Duodenal mucosa (tissue), 2 donors: ENCODE data around the gene STAB1.
"Not testable (repeated sequence)": the region's sequence is repeated elsewhere in the genome, so short reads cannot be mapped to it uniquely, and the experiment has no call there.

Experiments used
- H3K27ac ChIP-seq: one replicate; pipeline ENCODE4 v1.7.0; 2013; ENCODE audit warnings: low read depth, low read length
- H3K27me3 ChIP-seq, 2 donors: one replicate each; pipeline ENCODE4 v1.7.0; 2013; ENCODE audit warnings: low read length in 2 of 2, control low read depth in 1 of 2; ENCODE audit not compliant: insufficient read depth in 2 of 2, control insufficient read depth in 1 of 2
- H3K36me3 ChIP-seq, 2 donors: one replicate each; pipeline ENCODE4 v1.7.0; 2013; ENCODE audit warnings: low read length in 2 of 2, control low read depth in 1 of 2; ENCODE audit not compliant: insufficient read depth in 2 of 2, control insufficient read depth in 1 of 2
- H3K4me1 ChIP-seq, 2 donors: one replicate each; pipeline ENCODE4 v1.7.0; 2013; ENCODE audit warnings: low read length in 2 of 2, control low read depth in 1 of 2; ENCODE audit not compliant: insufficient read depth in 2 of 2, control insufficient read depth in 1 of 2
- H3K4me3 ChIP-seq, 2 donors: one replicate each; pipeline ENCODE4 v1.7.0; 2013; ENCODE audit warnings: low read length in 2 of 2, low read depth in 1 of 2
- H3K9ac ChIP-seq, 2 donors: one replicate each; pipeline ENCODE4 v1.7.0; 2013; ENCODE audit warnings: low read length in 2 of 2, low read depth in 1 of 2
- H3K9me3 ChIP-seq, 2 donors: one replicate each; pipeline ENCODE4 v1.7.0; 2013; ENCODE audit warnings: low read length in 2 of 2, control low read depth in 1 of 2; ENCODE audit not compliant: control insufficient read depth in 1 of 2

STAB1 gene

DNA sequence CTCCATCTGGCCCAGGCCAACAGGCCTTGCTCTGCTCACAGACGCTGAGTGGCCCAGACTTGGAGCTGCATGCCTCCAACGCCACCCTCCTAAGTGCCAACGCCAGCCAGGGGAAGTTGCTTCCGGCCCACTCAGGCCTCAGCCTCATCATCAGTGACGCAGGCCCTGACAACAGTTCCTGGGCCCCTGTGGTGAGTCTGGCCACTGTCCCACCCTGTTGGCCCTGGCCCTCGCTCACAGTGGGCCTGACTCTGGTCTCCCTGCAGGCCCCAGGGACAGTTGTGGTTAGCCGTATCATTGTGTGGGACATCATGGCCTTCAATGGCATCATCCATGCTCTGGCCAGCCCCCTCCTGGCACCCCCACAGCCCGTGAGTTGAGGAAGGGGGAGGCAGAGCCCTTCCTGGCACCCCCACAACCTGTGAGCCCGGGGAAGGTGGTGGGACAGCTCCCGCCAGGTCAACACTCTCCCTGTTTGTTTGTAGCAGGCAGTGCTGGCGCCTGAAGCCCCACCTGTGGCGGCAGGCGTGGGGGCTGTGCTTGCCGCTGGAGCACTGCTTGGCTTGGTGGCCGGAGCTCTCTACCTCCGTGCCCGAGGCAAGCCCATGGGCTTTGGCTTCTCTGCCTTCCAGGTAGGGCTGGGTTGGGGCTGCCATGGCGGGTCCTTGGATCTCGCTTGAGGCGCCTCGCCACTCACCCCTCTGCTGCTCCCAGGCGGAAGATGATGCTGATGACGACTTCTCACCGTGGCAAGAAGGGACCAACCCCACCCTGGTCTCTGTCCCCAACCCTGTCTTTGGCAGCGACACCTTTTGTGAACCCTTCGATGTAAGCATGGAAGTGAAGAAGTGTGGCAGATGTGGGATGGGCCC, 28.5 kb downstream of the STAB1 start:
- Histone ChIP-seq H3K36me3 (peaks cover 0 to 22% of the 10 kb centered on the region in 2 donors), H3K4me3 (no peak overlapping the region), H3K4me1 (peaks cover 0 to under 1% of the 10 kb centered on the region in 2 donors), H3K27me3 (no peaks in the 10 kb centered on the region), H3K9ac (no peak overlapping the region), H3K27ac (no peak overlapping the region), H3K9me3 (no peaks in the 10 kb centered on the region)

DNA sequence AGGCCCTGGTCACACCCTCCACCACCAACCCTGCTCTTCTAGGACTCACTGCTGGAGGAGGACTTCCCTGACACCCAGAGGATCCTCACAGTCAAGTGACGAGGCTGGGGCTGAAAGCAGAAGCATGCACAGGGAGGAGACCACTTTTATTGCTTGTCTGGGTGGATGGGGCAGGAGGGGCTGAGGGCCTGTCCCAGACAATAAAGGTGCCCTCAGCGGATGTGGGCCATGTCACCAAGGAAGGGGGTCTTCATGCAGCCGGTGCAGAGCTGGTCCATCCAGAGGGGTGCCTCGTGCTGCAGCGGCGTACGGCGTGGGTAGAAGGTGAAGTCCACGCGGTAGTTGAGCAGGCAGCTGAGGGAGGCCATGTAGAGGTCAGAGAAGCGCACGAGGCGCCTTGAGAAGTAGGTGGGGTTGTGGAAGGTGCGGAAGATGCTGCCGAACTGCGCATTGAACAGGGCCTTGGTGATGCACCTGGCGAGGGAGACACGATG, 29.2 kb downstream of the STAB1 start:
- H3K27me3 ChIP-seq, result no peaks in the 10 kb centered on the region
- H3K4me3 ChIP-seq, result no peak overlapping the region
- H3K4me1 ChIP-seq, result no peaks in the 10 kb centered on the region
- no peak overlapping the region for H3K27ac ChIP-seq
- no peaks in the 10 kb centered on the region for H3K9me3 ChIP-seq
- no peak overlapping the region for H3K9ac ChIP-seq
- peaks cover 0 to 22% of the 10 kb centered on the region in 2 donors for H3K36me3 ChIP-seq

- no peaks in the 10 kb centered on the region for H3K9me3 ChIP-seq
- peak overlapping the region; percentile 42 for H3K27ac ChIP-seq
- H3K4me3 ChIP-seq, result no peak overlapping the region
- no peaks in the 10 kb centered on the region for H3K27me3 ChIP-seq
- H3K4me1 ChIP-seq, result no peaks in the 10 kb centered on the region
- H3K36me3 ChIP-seq, result peaks cover 0 to 22% of the 10 kb centered on the region in 2 donors
- H3K9ac ChIP-seq, result no peak overlapping the region
Measured at GRCh38 chr3:52524752-52525679, 29.9 kb downstream of the STAB1 start.

DNA sequence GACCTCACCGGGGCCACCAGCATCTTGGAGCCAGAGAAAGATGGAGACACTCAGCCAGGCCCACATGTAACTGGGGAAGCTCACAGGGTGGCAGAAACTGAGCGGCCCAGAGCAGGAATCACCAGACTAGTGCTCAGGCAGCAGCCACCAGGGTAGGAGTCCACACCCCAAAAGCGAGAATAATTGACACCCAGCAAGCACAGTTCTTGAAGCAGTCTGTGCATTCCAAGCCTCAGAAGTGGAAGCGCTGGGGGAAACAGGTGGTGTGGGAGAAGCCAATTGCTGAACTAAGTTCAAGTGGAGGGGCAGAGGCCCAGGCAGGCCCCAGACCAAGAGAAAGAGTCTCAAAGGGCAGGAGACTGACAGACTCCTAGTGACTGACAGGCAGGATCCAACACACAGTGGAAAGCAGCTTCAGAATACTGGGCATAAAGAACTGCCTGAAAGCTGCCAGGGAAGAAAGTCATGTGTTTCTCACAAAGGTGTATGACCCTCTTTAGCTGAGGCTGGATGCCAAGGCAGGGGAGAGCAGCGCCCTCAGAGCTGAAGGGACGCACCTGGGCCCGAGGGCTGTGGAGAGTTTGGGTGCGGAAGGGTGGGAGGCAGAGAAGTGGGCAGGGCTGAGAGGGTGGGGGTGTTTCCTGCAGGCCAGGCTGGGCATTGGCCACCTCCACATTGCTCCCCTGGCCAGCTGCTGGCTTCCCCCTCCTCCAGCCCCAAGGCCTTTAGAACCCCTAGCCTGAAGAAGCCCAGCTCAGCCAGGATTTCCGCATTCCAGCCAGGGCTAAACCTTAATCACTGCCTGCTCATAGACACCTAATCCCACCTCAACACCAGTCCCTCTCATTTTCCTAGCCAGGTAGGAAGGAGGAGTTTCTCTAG, 30.8 kb downstream of the STAB1 start:
- no peak overlapping the region for H3K9ac ChIP-seq
- H3K9me3 ChIP-seq, result no peaks in the 10 kb centered on the region
- H3K27ac ChIP-seq, result peak overlapping the region; percentile 20
- peaks cover 0 to 22% of the 10 kb centered on the region in 2 donors for H3K36me3 ChIP-seq
- H3K4me3 ChIP-seq, result no peak overlapping the region
- H3K4me1 ChIP-seq, result no peaks in the 10 kb centered on the region
- no peaks in the 10 kb centered on the region for H3K27me3 ChIP-seq

GRCh38 chr3:52526671-52527038, 31.5 kb downstream of the STAB1 start:
- not testable (repeated sequence) for H3K27me3 ChIP-seq, H3K4me1 ChIP-seq, H3K9ac ChIP-seq, H3K4me3 ChIP-seq, H3K9me3 ChIP-seq, H3K27ac ChIP-seq
- H3K36me3 ChIP-seq, result peaks cover 0 to 22% of the 10 kb centered on the region in 2 donors

DNA sequence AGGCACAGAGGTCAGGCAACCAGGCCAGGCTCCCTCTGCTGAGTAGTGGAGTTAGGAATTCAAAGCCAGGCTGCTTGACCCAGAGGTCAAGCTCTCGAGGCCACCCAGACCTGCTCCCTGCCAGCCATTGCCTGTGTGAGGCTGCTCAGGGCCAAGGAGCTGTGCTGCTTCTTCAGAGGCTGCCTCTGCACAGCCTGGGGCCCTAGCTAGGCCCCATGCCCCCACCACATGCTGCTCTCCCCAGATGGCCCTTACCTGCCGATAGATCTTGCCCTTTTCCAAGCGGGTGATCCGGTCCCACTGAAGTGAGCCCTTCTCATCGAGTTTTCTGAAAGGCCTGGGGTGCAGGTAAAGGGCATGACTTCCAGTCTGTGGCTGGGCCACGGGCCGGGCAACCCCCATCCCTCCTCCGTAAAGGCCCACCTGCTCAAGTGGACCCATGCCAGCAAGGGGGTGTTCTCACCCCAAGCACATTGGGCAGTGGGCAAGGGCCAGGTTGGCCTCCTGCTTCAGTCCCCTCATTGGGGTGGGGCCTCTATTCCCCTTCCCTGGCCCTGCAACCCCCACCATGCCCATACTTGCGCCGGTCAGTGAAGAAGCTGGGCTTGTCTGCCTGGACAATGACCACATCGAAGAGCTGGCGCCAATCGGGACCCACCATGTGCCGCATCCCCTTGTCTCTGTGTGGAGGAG, 32.0 kb downstream of the STAB1 start:
- H3K27me3 ChIP-seq, result no peaks in the 10 kb centered on the region
- peaks cover 0 to 5% of the 10 kb centered on the region in 2 donors for H3K4me1 ChIP-seq
- peaks cover 0 to 22% of the 10 kb centered on the region in 2 donors for H3K36me3 ChIP-seq
- H3K27ac ChIP-seq, result no peak overlapping the region
- H3K9me3 ChIP-seq, result no peaks in the 10 kb centered on the region
- H3K9ac ChIP-seq, result no peak overlapping the region
- H3K4me3 ChIP-seq, result no peak overlapping the region

GRCh38 chr3:52527732-52528585, 32.8 kb downstream of the STAB1 start:
- Histone ChIP-seq H3K27ac (no peak overlapping the region), H3K4me1 (peaks cover 4 to 12% of the 10 kb centered on the region in 2 donors), H3K36me3 (peaks cover 0 to 20% of the 10 kb centered on the region in 2 donors)

GRCh38 chr3:52528586-52529375, 33.6 kb downstream of the STAB1 start:
- Histone ChIP-seq H3K4me3 (no peak overlapping the region), H3K4me1 (peaks cover 4 to 12% of the 10 kb centered on the region in 2 donors), H3K9ac (no peak overlapping the region), H3K27me3 (no peaks in the 10 kb centered on the region), H3K27ac (no peak overlapping the region), H3K36me3 (peaks cover 0 to 20% of the 10 kb centered on the region in 2 donors), H3K9me3 (no peaks in the 10 kb centered on the region)

More at GRCh38 chr3:52527732-52528585, 32.8 kb downstream of the STAB1 start:
- no peak overlapping the region for H3K4me3 ChIP-seq
- H3K9ac ChIP-seq, result no peak overlapping the region
- H3K27me3 ChIP-seq, result no peaks in the 10 kb centered on the region
- H3K9me3 ChIP-seq, result no peaks in the 10 kb centered on the region
